ENCODE results near the gene KLHL29.

Gene KLHL29

GRCh38 chr2:23682481-23682880 is 297.5 kb downstream of the KLHL29 start:
- no peak for DNase-seq (ENCODE audit: low read depth)

- no peak for DNase-seq (ENCODE audit: low read depth)
Observed at GRCh38 chr2:23683001-23683400, 298.0 kb downstream of the KLHL29 start.

- no peak for DNase-seq (ENCODE audit: low read depth)
Observed at GRCh38 chr2:23684395-23685176, 299.6 kb downstream of the KLHL29 start.

- no peak for DNase-seq (ENCODE audit: low read depth)
Observed at GRCh38 chr2:23685181-23685580, 300.2 kb downstream of the KLHL29 start.

- no peak for DNase-seq (ENCODE audit: low read depth)
Observed at GRCh38 chr2:23685706-23686105, 300.7 kb downstream of the KLHL29 start.

GRCh38 chr2:23686405-23687029 is 301.5 kb downstream of the KLHL29 start:
- no peak for DNase-seq (ENCODE audit: low read depth)

- DNase-seq (ENCODE audit: low read depth), result no peak
Observed at GRCh38 chr2:23687214-23687613, 302.2 kb downstream of the KLHL29 start.

GRCh38 chr2:23687713-23688112 is 302.7 kb downstream of the KLHL29 start:
- DNase-seq (ENCODE audit: low read depth), result no peak

GRCh38 chr2:23688486-23689130 is 303.6 kb downstream of the KLHL29 start:
- DNase-seq (ENCODE audit: low read depth), result no peak

GRCh38 chr2:23689131-23689700 is 304.2 kb downstream of the KLHL29 start:
- no peak for DNase-seq (ENCODE audit: low read depth)

- DNase-seq (ENCODE audit: low read depth), result no peak
Observed at GRCh38 chr2:23689891-23690290, 304.9 kb downstream of the KLHL29 start.

GRCh38 chr2:23690421-23691105 is 305.6 kb downstream of the KLHL29 start:
- no peak for DNase-seq (ENCODE audit: low read depth)

- DNase-seq (ENCODE audit: low read depth), result no peak
Observed at GRCh38 chr2:23691106-23691470, 306.1 kb downstream of the KLHL29 start.

GRCh38 chr2:23691565-23691964 is 306.6 kb downstream of the KLHL29 start:
- DNase-seq (ENCODE audit: low read depth), result no peak

GRCh38 chr2:23692263-23692662 is 307.3 kb downstream of the KLHL29 start:
- DNase-seq (ENCODE audit: low read depth), result no peak

GRCh38 chr2:23692851-23693605 is 308.0 kb downstream of the KLHL29 start:
- no peak for DNase-seq (ENCODE audit: low read depth)

GRCh38 chr2:23693606-23693951 is 308.6 kb downstream of the KLHL29 start:
- DNase-seq (ENCODE audit: low read depth), result no peak

- DNase-seq (ENCODE audit: low read depth), result no peak
Observed at GRCh38 chr2:23694058-23695045, 309.4 kb downstream of the KLHL29 start.

GRCh38 chr2:23695214-23695889 is 310.4 kb downstream of the KLHL29 start:
- no peak for DNase-seq (ENCODE audit: low read depth)

All from stimulated activated CD8-positive, alpha-beta memory T cell treated with anti-CD3 and anti-CD28 coated beads, Interleukin-7, amount 100 ng/mL, for 24 hours (primary cell).